ENCODE results near the gene CACNA1I.

- TF ChIP-seq CTCF (tag by site-specific recombination; IDR thresholded peaks at IDR 0.05) (0 out of 2 replicates have a peak, but pooled peaks have one; percentile 20), ZNF362 (tag by site-specific recombination; IDR thresholded peaks at IDR 0.05) (no peak), BCL11B (tag by site-specific recombination; IDR thresholded peaks at IDR 0.05; ENCODE audit: low read depth) (no peak), ZNF335 (tag by site-specific recombination; conservative IDR thresholded peaks at IDR 0.05) (no peak), ZNF449 (tag by site-specific recombination; IDR thresholded peaks at IDR 0.05) (no peak), ZNF223 (tag by site-specific recombination; IDR thresholded peaks at IDR 0.05) (no peak), ZNF280C (tag by site-specific recombination; IDR thresholded peaks at IDR 0.05) (no peak), ZNF121 (tag by site-specific recombination; IDR thresholded peaks at IDR 0.05) (no peak), ZNF184 (tag by site-specific recombination; IDR thresholded peaks at IDR 0.05) (no peak), ZNF707 (tag by site-specific recombination; IDR thresholded peaks at IDR 0.05) (no peak), ZNF639 (tag by site-specific recombination; IDR thresholded peaks at IDR 0.05) (no peak), ATF2 (tag by site-specific recombination; IDR thresholded peaks at IDR 0.05; ENCODE audit: low read depth) (no peak), ZSCAN5A (tag by site-specific recombination; IDR thresholded peaks at IDR 0.05) (no peak), ZSCAN16 (tag by site-specific recombination; IDR thresholded peaks at IDR 0.05) (no peak)
Observed at GRCh38 chr22:39655004-39655579, 84.5 kb downstream of the CACNA1I start.

All from HEK293 (cell line).